K562 (cell line): ENCODE data around the gene ACER3. TPM values are rescaled to one million over a fixed set of nuclear protein-coding genes. Genes with fewer than 3 reads are reported as not detected.

Experiments used
- CAMTA2 ChIP-seq: fragments of 250-450 bp; sonication (Bioruptor Pico); conservative IDR thresholded peaks from 2 replicates; pipeline ENCODE4 v1.5.1; 2022
- CREBBP ChIP-seq: IDR thresholded peaks from one replicate; pipeline ENCODE4 v1.6.1; 2012; ENCODE audit warnings: low read depth, mild to moderate bottlenecking, control low read depth, inconsistent platforms, low read length
- E4F1 ChIP-seq: fragments of 250-450 bp; sonication (Bioruptor Pico); IDR thresholded peaks from 2 replicates; pipeline ENCODE4 v1.5.0; 2021; ENCODE audit warnings: mild to moderate bottlenecking, borderline replicate concordance
- EGR1 ChIP-seq: fragments of 450-650 bp; conservative IDR thresholded peaks from 2 replicates; pipeline ENCODE4 v1.6.1; 2017; ENCODE audit warnings: mild to moderate bottlenecking
- ELF1 ChIP-seq: fragments of 200-800 bp; sonication (Bioruptor generic); IDR thresholded peaks from 2 replicates; pipeline ENCODE4 v1.6.1; 2016; ENCODE audit warnings: missing genetic modification characterization, missing compliant biosample characterization
- GABPA ChIP-seq: fragments of 200-800 bp; sonication (Bioruptor generic); conservative IDR thresholded peaks from 2 replicates; pipeline ENCODE4 v1.6.1; 2016; ENCODE audit warnings: low read depth, missing genetic modification characterization, missing compliant biosample characterization
- GMEB1 ChIP-seq: fragments of 250-450 bp; sonication (Bioruptor Pico); IDR thresholded peaks from 2 replicates; pipeline ENCODE4 v1.4.0; 2020; ENCODE audit warnings: mild to moderate bottlenecking
- IRF2 ChIP-seq: sonication (generic); formaldehyde crosslinking; IDR thresholded peaks from 2 replicates; pipeline ENCODE4 v1.8.1; 2022; ENCODE audit warnings: mild to moderate bottlenecking, missing genetic modification reagents
- JUND ChIP-seq, 2 experiments: IDR thresholded peaks; 2 replicates in 1 of 2; 3 replicates in 1 of 2; pipeline ENCODE4 v1.6.1; 2011; ENCODE audit warnings: borderline replicate concordance in 2 of 2, low read depth in 2 of 2, low read length in 2 of 2, improper control_type of control experiment in 1 of 2, missing biosample characterization in 1 of 2, missing genetic modification characterization in 1 of 2, missing genetic modification reagents in 1 of 2
- KLF1 ChIP-seq: fragments of 450-650 bp; IDR thresholded peaks from 2 replicates; pipeline ENCODE4 v1.6.1; 2016; ENCODE audit warnings: missing genetic modification characterization, missing compliant biosample characterization
- MYC ChIP-seq, 2 experiments: fragments of 250-450 bp in 1 of 2; sonication (Bioruptor Pico) in 1 of 2; IDR thresholded peaks; 2 replicates each; pipeline versions ENCODE4 v1.5.1 to v1.6.1; 2012 to 2021; ENCODE audit warnings: low read depth in 2 of 2, borderline replicate concordance in 1 of 2, improper control_type of control experiment in 1 of 2, low read length in 1 of 2, mild to moderate bottlenecking in 1 of 2, moderate library complexity in 1 of 2
- RFX7 ChIP-seq: fragments of 250-450 bp; sonication (Bioruptor Pico); IDR thresholded peaks from 2 replicates; pipeline ENCODE4 v1.5.1; 2021; ENCODE audit warnings: mild to moderate bottlenecking
- SAP30 ChIP-seq: fragments of 200-600 bp; sonication (generic); IDR thresholded peaks from 2 replicates; pipeline ENCODE4 v1.6.1; 2012; ENCODE audit warnings: borderline replicate concordance, low read depth, mild to moderate bottlenecking, moderate library complexity, low read length, control low read depth, inconsistent platforms; ENCODE audit not compliant: insufficient read depth, poor library complexity, severe bottlenecking
- YY1 ChIP-seq, 3 experiments: IDR thresholded peaks; 2 replicates each; pipeline ENCODE4 v1.6.1; 2011; ENCODE audit warnings: low read length in 2 of 3, mild to moderate bottlenecking in 2 of 3, moderate library complexity in 2 of 3, borderline replicate concordance in 1 of 3, control low read depth in 1 of 3, low read depth in 1 of 3; ENCODE audit not compliant: insufficient read depth in 3 of 3, insufficient replicate concordance in 2 of 3, control insufficient read depth in 1 of 3, insufficient read length in 1 of 3; ENCODE audit errors: extremely low read depth in 1 of 3
- ZNF354B ChIP-seq: fragments of 250-450 bp; sonication (Bioruptor Pico); IDR thresholded peaks from 2 replicates; pipeline ENCODE4 v1.4.0; 2020
- polyA plus RNA-seq, 8 experiments: library from polyadenylated mRNA; depleted of rRNA in 4 of 8; stranded (reverse) in 5 of 8; unstranded in 3 of 8; fragments of >200 nt; fragmentation: Nextera tagmentation in 2 of 8; fragmentation: Illumina TruSeq in 1 of 8; extraction: Ambion mirVana in 2 of 8; extraction: Trizol in 1 of 8; gene quantifications; 2 replicates each; pipeline versions ENCODE4 v1.2.1 to v1.2.3, GENCODE V29; 2011 to 2014; ENCODE audit warnings: inconsistent platforms in 1 of 8, missing spikeins in 1 of 8
- total RNA-seq, 7 experiments: library from RNA; depleted of rRNA in 6 of 7; stranded (reverse); fragments of >200 nt in 6 of 7; fragmentation: Illumina TruSeq in 2 of 7; extraction: Trizol in 2 of 7; gene quantifications; 2 replicates each; pipeline versions ENCODE4 v1.2.1 to v1.2.3, GENCODE V29; 2011 to 2021; ENCODE audit warnings: low replicate concordance in 1 of 7
- TF ChIP-seq, protein P1 (sequence below): fragments of 450-650 bp; formaldehyde crosslinking; IDR thresholded peaks from 2 replicates; pipeline ENCODE4 v1.4.0; 2020; ENCODE audit warnings: mild to moderate bottlenecking, moderate library complexity
- TF ChIP-seq, protein P2 (sequence below), 2 experiments: fragments of 450-650 bp in 1 of 2; sonication (generic) in 1 of 2; formaldehyde crosslinking in 1 of 2; IDR thresholded peaks in 1 of 2; conservative IDR thresholded peaks in 1 of 2; 2 replicates each; pipeline versions ENCODE4 v1.6.1 to v1.8.1; 2016 to 2023; ENCODE audit warnings: mild to moderate bottlenecking in 2 of 2, moderate library complexity in 2 of 2, inconsistent platforms in 1 of 2, missing genetic modification reagents in 1 of 2

Gene ACER3
- total and polyA plus RNA-seq, 9 of the 15 experiments (the other 6 are each of a cell fraction or from before 2014, with no cell fraction given), result 2.0 to 23.8 (median 9.5) TPM

DNA sequence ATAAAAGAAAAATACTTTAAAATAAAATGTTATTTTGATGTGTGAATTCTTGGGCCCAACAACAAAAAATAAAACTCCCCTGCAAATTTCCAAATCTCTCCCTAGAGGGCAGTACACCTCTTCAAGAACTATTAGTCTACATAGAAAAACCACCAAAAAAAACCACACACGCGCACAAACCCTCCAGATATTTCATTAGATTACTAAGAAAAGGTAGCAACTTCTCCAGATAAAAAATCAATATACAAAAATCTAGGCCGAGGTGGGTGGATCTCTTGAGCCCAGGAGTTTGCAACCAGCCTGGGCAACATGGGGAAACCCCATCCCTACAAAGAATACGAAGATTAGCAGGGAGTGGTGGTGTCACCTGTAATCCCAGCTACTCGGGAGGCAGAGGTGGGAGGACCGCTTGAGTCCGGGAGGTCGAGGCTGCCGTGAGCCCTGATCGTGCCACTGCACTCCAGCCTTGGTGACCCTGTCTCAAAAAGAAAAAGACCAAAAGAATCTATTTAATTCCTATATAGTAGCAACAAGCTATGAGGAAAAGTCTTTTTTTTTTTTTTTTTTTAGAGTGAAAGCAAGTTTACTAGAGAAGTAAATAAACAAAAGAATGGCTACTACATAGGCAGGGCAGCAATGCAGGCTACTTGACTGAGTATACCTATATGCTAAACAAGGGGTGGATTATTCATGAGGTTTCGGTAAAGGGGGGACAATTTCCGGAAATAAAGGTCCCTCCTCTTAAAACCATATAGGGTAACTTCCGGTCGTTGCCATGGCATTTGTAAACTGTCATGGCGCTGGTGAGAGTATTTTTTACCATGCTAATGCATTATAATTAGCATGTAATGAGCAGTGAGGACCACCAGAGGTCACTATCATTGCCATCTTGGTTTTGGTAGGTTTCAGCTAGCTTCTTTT is 186.5 kb downstream of the ACER3 start (continued):
- no peak for TF ChIP-seq E4F1
- TF ChIP-seq EGR1, result 0 out of 2 replicates have a peak, but pooled peaks have one; percentile 12
- peak; percentile 50; the same call in 1 of the 2 replicates for TF ChIP-seq JUND (IDR thresholded peaks at IDR 0.05; ENCODE audit: borderline replicate concordance, low read depth, low read length)
- no peak for TF ChIP-seq JUND (tag; IDR thresholded peaks at IDR 0.05; ENCODE audit: borderline replicate concordance, low read depth, low read length)
- TF ChIP-seq YY1 (IDR thresholded peaks at IDR 0.05; ENCODE audit: borderline replicate concordance in 1 of 3, control insufficient read depth in 1 of 3, extremely low read depth in 1 of 3, insufficient read depth in 3 of 3, insufficient read length in 1 of 3, insufficient replicate concordance in 2 of 3, low read depth in 1 of 3, low read length in 2 of 3), result peak; percentile 51 to 92 (median 70)
- no peak for TF ChIP-seq GMEB1
- TF ChIP-seq KLF1 (tag), result peak; percentile 96
- no peak for TF ChIP-seq CREBBP
- no peak for TF ChIP-seq RFX7 (CRISPR knock-in tag)
- TF ChIP-seq, protein P1, sequence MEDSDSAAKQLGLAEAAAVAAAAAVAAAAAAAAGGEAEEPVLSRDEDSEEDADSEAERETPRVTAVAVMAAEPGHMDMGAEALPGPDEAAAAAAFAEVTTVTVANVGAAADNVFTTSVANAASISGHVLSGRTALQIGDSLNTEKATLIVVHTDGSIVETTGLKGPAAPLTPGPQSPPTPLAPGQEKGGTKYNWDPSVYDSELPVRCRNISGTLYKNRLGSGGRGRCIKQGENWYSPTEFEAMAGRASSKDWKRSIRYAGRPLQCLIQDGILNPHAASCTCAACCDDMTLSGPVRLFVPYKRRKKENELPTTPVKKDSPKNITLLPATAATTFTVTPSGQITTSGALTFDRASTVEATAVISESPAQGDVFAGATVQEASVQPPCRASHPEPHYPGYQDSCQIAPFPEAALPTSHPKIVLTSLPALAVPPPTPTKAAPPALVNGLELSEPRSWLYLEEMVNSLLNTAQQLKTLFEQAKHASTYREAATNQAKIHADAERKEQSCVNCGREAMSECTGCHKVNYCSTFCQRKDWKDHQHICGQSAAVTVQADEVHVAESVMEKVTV, result peak; percentile 71
- TF ChIP-seq IRF2, result no peak
- TF ChIP-seq ZNF354B (CRISPR knock-in tag), result no peak
- TF ChIP-seq, protein P2, sequence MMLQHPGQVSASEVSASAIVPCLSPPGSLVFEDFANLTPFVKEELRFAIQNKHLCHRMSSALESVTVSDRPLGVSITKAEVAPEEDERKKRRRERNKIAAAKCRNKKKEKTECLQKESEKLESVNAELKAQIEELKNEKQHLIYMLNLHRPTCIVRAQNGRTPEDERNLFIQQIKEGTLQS (IDR thresholded peaks at IDR 0.05), result no peak
- TF ChIP-seq, protein P2 (CRISPR knock-in tag; conservative IDR thresholded peaks at IDR 0.05), result no peak
- peak; percentile 35; the same call in 1 of the 2 replicates for TF ChIP-seq ELF1 (tag)
- no peak for TF ChIP-seq SAP30
- 0 out of 2 replicates have a peak, but pooled peaks have one; percentile 13 for TF ChIP-seq MYC (IDR thresholded peaks at IDR 0.05; ENCODE audit: low read depth, low read length)
- TF ChIP-seq MYC (CRISPR knock-in tag; IDR thresholded peaks at IDR 0.05; ENCODE audit: borderline replicate concordance, low read depth), result no peak
- TF ChIP-seq GABPA (tag), result peak; percentile 90
- no peak for TF ChIP-seq CAMTA2 (CRISPR knock-in tag)
